Hepatocyte (in vitro differentiated cells): Measurements from ENCODE around the gene ERAP2.

Experiments
- EZH2phosphoT487 ChIP-seq: fragments of 200-600 bp; sonication (generic); IDR thresholded peaks from one replicate; pipeline ENCODE4 v1.6.1; 2018; ENCODE audit warnings: antibody characterized with exemption, mild to moderate bottlenecking, low read depth, moderate library complexity; ENCODE audit not compliant: unreplicated experiment, severe bottlenecking
- TF ChIP-seq, protein P1 (sequence below): fragments of 200-600 bp; sonication (generic); IDR thresholded peaks from 2 replicates; pipeline ENCODE4 v1.5.1; 2016; ENCODE audit warnings: antibody characterized with exemption, mild to moderate bottlenecking; ENCODE audit not compliant: poor library complexity

GRCh38 chr5:96924016-96924443 is 47.7 kb downstream of the ERAP2 start:
- TF ChIP-seq, protein P1, sequence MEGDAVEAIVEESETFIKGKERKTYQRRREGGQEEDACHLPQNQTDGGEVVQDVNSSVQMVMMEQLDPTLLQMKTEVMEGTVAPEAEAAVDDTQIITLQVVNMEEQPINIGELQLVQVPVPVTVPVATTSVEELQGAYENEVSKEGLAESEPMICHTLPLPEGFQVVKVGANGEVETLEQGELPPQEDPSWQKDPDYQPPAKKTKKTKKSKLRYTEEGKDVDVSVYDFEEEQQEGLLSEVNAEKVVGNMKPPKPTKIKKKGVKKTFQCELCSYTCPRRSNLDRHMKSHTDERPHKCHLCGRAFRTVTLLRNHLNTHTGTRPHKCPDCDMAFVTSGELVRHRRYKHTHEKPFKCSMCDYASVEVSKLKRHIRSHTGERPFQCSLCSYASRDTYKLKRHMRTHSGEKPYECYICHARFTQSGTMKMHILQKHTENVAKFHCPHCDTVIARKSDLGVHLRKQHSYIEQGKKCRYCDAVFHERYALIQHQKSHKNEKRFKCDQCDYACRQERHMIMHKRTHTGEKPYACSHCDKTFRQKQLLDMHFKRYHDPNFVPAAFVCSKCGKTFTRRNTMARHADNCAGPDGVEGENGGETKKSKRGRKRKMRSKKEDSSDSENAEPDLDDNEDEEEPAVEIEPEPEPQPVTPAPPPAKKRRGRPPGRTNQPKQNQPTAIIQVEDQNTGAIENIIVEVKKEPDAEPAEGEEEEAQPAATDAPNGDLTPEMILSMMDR: no peak
- no peak for TF ChIP-seq EZH2phosphoT487
